MM.1S (cell line): ENCODE measurements around the gene NRTN.

Experiments used
- EZH2 ChIP-seq: fragments of 300-600 bp; sonication (generic); optimal IDR thresholded peaks from 2 replicates; pipeline ENCODE3; 2017; ENCODE audit warnings: low read depth, mild to moderate bottlenecking, antibody characterized with exemption, low read length, mixed read lengths
- EZH2phosphoT487 ChIP-seq: fragments of 300-600 bp; sonication (generic); IDR thresholded peaks from 2 replicates; pipeline ENCODE4 v1.6.1; 2018; ENCODE audit warnings: antibody characterized with exemption, low read length
- TF ChIP-seq, protein P1 (sequence below): fragments of 300-600 bp; sonication (generic); IDR thresholded peaks from 2 replicates; pipeline ENCODE4 v1.5.1; 2016; ENCODE audit warnings: antibody characterized with exemption, low read length, mixed read lengths

DNA sequence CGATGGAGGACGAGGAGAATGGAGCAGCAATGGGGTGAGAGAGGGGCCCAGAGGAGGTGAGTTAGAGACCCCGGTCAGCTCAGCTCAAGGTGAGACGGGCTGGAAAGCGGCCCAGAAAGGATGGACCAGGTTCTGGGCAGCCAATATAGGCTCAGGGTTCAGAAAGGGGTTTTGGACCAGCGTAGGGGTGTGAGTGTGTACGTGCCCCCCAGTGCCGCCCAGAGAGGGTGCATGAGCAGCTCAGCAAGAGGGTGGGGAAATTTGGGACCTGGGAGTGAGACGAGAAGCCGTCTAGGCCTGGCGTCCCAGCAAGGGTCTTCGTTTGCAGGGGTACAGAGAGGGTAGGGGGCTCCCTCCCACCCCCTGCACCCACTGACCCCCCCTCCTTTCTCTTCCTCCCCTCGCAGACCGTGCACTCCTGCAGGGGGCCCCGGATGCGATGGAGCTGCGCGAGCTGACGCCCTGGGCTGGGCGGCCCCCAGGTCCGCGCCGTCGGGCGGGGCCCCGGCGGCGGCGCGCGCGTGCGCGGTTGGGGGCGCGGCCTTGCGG is 22.5 kb downstream of the NRTN start:
- TF ChIP-seq, protein P1, sequence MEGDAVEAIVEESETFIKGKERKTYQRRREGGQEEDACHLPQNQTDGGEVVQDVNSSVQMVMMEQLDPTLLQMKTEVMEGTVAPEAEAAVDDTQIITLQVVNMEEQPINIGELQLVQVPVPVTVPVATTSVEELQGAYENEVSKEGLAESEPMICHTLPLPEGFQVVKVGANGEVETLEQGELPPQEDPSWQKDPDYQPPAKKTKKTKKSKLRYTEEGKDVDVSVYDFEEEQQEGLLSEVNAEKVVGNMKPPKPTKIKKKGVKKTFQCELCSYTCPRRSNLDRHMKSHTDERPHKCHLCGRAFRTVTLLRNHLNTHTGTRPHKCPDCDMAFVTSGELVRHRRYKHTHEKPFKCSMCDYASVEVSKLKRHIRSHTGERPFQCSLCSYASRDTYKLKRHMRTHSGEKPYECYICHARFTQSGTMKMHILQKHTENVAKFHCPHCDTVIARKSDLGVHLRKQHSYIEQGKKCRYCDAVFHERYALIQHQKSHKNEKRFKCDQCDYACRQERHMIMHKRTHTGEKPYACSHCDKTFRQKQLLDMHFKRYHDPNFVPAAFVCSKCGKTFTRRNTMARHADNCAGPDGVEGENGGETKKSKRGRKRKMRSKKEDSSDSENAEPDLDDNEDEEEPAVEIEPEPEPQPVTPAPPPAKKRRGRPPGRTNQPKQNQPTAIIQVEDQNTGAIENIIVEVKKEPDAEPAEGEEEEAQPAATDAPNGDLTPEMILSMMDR: no peak
- TF ChIP-seq EZH2 (no peak), EZH2phosphoT487 (no peak)
